ENCODE results near the gene AVP. TPM values are rescaled to one million over a fixed set of nuclear protein-coding genes. Genes with fewer than 3 reads are reported as not detected.

AVP gene
- total and polyA plus RNA-seq, 2 experiments from 2014 or later: 0.67 to 1.3 TPM

Other genes starting within 250 kb of the AVP start
- 36.8 and 43.0 TPM in 2 replicates for gene PCED1A, start 244.1 kb downstream of the AVP start, total RNA-seq
- 41.2 and 54.2 TPM in 2 replicates for gene PCED1A, start 244.1 kb downstream of the AVP start, polyA plus RNA-seq
- gene VPS16, start 244.0 kb downstream of the AVP start, total RNA-seq: 28.5 and 34.6 TPM in 2 replicates
- 38.1 and 42.9 TPM in 2 replicates for gene VPS16, start 244.0 kb downstream of the AVP start, polyA plus RNA-seq
- gene PTPRA, start 211.2 kb downstream of the AVP start, total RNA-seq: 51.8 and 54.7 TPM in 2 replicates
- gene PTPRA, start 211.2 kb downstream of the AVP start, polyA plus RNA-seq: 36.7 and 45.1 TPM in 2 replicates
- 27.0 and 33.8 TPM in 2 replicates for gene GNRH2, start 41.1 kb downstream of the AVP start, total RNA-seq
- 93.8 and 131 TPM in 2 replicates for gene GNRH2, start 41.1 kb downstream of the AVP start, polyA plus RNA-seq
- gene MRPS26, start 38.7 kb downstream of the AVP start, total RNA-seq: 84.4 and 89.2 TPM in 2 replicates
- 150 and 174 TPM in 2 replicates for gene MRPS26, start 38.7 kb downstream of the AVP start, polyA plus RNA-seq
- gene OXT, start 13.1 kb downstream of the AVP start, total RNA-seq: 0.92 TPM in 1 of 2 replicates, not detected in the other
- gene OXT, start 13.1 kb downstream of the AVP start, polyA plus RNA-seq: 3.4 and 4.3 TPM in 2 replicates
- gene FASTKD5, start 75.1 kb upstream of the AVP start, total RNA-seq: 25.2 and 27.8 TPM in 2 replicates
- gene FASTKD5, start 75.1 kb upstream of the AVP start, polyA plus RNA-seq: 16.0 and 21.8 TPM in 2 replicates
- 4.0 and 4.8 TPM in 2 replicates for gene UBOX5, start 75.1 kb upstream of the AVP start, total RNA-seq
- 5.8 and 6.1 TPM in 2 replicates for gene UBOX5, start 75.1 kb upstream of the AVP start, polyA plus RNA-seq
- 36.4 and 38.1 TPM in 2 replicates for gene LZTS3, start 88.8 kb upstream of the AVP start, total RNA-seq
- gene LZTS3, start 88.8 kb upstream of the AVP start, polyA plus RNA-seq: 32.7 and 35.3 TPM in 2 replicates
- gene DDRGK1, start 120.0 kb upstream of the AVP start, total RNA-seq: 92.9 and 95.2 TPM in 2 replicates
- gene DDRGK1, start 120.0 kb upstream of the AVP start, polyA plus RNA-seq: 154 and 159 TPM in 2 replicates
- 27.8 and 33.5 TPM in 2 replicates for gene ITPA, start 124.8 kb upstream of the AVP start, total RNA-seq
- gene ITPA, start 124.8 kb upstream of the AVP start, polyA plus RNA-seq: 48.2 and 73.9 TPM in 2 replicates
- gene SLC4A11, start 154.5 kb upstream of the AVP start, total RNA-seq: 0.28 and 0.37 TPM in 2 replicates
- gene SLC4A11, start 154.5 kb upstream of the AVP start, polyA plus RNA-seq: 1.3 and 2.3 TPM in 2 replicates

Measured in hepatocyte (in vitro differentiated cells).